Islet of Langerhans (tissue), 1 donor: ENCODE data around the gene NDN.

Experiments used
- FAIRE-seq: peaks from one replicate; lab custom pipeline; 2011; peaks lifted over from hg19 to GRCh38; lab: Jason Lieb, UNC

The NDN gene

GRCh38 chr15:23642413-23643044 lies 44.6 kb downstream of the NDN start:
- no peak for FAIRE-seq
